ENCODE data around the gene PIN1.
"Not testable (repeated sequence)": the region's sequence is repeated elsewhere in the genome, so short reads cannot be mapped to it uniquely, and the experiment has no call there.

PIN1 gene

DNA sequence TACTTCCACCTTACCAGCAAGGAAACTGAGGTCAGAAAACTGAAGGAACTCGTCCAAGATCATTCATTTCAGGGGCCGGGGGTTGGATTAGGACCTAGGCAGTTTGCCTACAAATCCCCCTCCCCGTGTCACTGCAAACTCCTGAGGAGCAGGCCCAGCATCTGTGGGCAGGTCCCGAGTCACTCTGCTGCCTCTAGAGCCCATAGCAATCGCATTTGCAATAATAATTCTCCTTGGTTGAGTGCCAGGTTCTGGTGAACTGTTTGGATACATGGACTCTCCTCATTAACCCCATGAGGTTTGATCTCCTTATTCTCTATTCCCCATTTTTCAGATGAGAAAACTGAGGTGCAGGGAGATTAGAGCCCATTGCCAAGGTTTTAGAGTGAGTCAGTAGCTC lies 903 bp downstream of the PIN1 start:
- peak; percentile 52 for DNase-seq (ENCODE audit: low read depth)
- H3K4me3 ChIP-seq (ENCODE audit: control insufficient read depth, low read depth, low read length): peak overlapping the region; percentile 81

DNA sequence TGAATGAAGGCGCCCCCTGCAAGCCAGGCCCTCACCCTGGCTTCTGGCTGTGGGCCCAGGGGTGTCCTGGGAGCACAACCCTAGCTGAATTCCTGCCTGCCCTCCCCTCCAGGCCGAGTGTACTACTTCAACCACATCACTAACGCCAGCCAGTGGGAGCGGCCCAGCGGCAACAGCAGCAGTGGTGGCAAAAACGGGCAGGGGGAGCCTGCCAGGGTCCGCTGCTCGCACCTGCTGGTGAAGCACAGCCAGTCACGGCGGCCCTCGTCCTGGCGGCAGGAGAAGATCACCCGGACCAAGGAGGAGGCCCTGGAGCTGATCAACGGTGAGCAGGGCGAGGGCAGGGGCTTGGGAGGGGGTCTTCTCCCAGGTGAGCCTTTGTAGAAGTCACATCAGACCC lies 3.2 kb downstream of the PIN1 start:
- TF ChIP-seq, protein P1, sequence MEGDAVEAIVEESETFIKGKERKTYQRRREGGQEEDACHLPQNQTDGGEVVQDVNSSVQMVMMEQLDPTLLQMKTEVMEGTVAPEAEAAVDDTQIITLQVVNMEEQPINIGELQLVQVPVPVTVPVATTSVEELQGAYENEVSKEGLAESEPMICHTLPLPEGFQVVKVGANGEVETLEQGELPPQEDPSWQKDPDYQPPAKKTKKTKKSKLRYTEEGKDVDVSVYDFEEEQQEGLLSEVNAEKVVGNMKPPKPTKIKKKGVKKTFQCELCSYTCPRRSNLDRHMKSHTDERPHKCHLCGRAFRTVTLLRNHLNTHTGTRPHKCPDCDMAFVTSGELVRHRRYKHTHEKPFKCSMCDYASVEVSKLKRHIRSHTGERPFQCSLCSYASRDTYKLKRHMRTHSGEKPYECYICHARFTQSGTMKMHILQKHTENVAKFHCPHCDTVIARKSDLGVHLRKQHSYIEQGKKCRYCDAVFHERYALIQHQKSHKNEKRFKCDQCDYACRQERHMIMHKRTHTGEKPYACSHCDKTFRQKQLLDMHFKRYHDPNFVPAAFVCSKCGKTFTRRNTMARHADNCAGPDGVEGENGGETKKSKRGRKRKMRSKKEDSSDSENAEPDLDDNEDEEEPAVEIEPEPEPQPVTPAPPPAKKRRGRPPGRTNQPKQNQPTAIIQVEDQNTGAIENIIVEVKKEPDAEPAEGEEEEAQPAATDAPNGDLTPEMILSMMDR (conservative IDR thresholded peaks at IDR 0.05; ENCODE audit: control insufficient read depth, insufficient read depth, low read depth, low read length): no peak
- no peak overlapping the region for H3K4me3 ChIP-seq (ENCODE audit: control insufficient read depth, low read depth, low read length)
- no peak for DNase-seq (ENCODE audit: low read depth)

More for the DNA sequence above, 903 bp downstream of the PIN1 start:
- TF ChIP-seq, protein P1 (conservative IDR thresholded peaks at IDR 0.05; ENCODE audit: control insufficient read depth, insufficient read depth, low read depth, low read length): no peak

DNA sequence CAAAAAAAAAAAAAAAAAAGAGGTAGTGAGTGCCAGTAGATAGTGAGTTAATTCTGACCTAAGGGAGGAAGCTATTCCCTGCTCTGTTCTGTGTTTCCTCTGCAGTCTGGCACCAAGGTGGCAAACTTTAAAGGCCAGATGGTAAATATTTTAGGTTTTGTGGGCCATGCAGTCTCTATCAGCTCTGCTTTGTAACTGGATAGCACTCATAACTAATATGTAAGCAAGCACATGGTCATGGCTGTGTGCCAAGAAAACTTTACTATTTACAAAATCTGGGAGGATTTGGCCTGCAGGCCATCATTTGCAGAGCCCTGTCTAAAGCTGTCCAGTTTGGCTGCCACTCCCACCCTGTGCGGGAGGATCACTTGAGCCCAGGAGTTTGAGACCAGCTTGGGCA lies 4.3 kb downstream of the PIN1 start:
- TF ChIP-seq, protein P1 (conservative IDR thresholded peaks at IDR 0.05; ENCODE audit: control insufficient read depth, insufficient read depth, low read depth, low read length): no peak
- H3K4me3 ChIP-seq (ENCODE audit: control insufficient read depth, low read depth, low read length): no peak overlapping the region
- DNase-seq (ENCODE audit: low read depth): peak; percentile 19

DNA sequence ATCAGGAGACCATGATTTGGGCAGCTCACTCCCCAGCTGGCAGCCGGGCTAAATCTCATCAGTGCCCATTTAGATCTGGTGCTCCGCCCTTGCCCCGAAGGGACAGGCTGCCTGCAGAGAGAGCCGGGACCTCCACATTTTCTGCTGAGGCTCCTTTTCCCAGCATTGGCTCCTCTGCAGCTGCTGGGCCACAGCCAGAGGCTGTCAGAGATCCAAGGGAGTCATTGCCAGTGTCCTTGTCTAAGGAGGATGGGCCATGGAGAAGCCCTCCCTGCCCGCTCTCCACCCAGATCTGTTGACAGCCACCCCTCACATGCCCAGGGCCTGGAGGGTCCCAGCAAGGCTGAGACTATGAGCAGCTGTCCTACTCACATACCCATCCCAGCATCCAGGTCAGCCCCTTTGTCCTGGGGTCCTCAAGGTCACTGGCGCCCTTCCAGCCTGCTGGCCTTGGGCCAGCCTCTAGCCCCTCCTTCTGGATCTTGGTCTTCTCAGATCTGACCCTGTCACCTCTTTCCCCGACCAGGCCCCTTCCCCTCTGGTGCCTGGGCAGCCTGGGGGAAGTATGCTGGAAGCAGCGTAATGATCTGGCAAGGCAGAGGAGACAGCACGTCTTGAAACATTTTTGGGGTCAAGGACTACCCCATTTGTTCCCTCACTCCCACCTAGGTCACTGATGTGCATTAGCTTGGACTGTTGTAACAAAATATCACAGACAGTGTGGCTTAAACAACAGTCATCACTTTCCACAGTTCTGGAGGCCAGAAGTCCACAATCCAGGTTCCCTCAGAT lies 7.9 kb downstream of the PIN1 start:
- H3K4me3 ChIP-seq (ENCODE audit: control insufficient read depth, low read depth, low read length): no peak overlapping the region
- TF ChIP-seq, protein P1 (conservative IDR thresholded peaks at IDR 0.05; ENCODE audit: control insufficient read depth, insufficient read depth, low read depth, low read length): no peak
- no peak for DNase-seq (ENCODE audit: low read depth)

DNA sequence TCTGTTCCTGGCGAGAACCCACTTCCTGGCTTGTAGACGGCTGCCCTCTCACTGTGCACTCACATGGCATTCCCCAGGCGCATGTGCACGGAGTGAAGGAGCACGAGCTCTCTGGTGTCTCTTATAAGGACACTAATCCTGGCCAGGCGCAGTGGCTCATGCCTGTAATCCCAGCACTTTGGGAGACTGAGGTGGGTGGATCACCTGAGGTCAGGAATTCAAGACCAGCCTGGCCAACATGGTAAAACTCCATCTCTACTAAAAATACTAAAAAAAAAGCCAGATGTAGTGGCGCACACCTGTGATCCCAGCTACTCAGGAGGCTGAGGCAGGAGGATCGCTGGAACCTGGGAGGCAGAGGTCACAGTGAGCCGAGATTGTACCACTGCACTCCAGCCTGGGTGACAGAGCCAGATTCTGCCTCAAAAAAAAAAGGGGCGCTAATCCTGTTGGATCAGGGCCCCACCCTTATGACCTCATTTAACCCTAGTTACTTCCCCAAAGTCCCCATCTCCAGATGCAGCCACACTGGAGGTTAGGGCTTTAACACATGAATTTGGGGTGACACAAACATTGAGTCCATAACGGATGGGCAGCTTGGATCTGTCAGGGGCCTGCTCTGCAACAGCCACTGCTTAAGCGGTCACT lies 8.6 kb downstream of the PIN1 start:
- not testable (repeated sequence) for H3K4me3 ChIP-seq (ENCODE audit: control insufficient read depth, low read depth, low read length); DNase-seq (ENCODE audit: low read depth)

DNA sequence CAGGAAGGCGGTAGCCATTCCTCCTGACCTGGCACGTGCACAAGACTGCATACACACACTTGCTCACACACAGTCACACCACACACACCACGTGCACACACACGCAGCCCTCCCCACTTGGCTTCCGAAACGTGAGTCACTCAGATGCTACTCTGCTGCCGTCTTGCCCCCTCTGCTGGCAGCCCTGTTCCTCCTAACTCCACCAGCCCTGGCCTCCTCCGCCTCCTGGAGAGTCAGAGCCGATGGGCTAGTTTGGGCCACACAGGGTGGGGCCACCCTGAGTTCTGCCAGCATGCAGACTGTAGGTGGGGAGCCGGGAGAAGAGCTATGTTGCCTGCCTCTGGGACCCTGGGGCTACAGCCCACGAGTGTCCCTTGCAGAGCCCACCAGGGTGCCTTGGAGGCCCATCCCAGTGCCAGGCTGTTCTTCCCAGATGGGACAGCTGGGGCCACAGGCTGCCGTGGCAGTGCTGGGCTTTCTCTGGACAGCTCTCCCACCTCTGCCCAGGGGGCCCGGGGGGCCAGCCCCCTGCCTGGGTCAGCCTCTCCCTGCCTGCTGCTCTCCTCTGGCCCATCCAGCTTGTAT lies 12.1 kb downstream of the PIN1 start:
- H3K4me3 ChIP-seq (ENCODE audit: control insufficient read depth, low read depth, low read length): no peak overlapping the region
- peak; percentile 98 for DNase-seq (ENCODE audit: low read depth)
- TF ChIP-seq, protein P1 (conservative IDR thresholded peaks at IDR 0.05; ENCODE audit: control insufficient read depth, insufficient read depth, low read depth, low read length): peak; percentile 87

DNA sequence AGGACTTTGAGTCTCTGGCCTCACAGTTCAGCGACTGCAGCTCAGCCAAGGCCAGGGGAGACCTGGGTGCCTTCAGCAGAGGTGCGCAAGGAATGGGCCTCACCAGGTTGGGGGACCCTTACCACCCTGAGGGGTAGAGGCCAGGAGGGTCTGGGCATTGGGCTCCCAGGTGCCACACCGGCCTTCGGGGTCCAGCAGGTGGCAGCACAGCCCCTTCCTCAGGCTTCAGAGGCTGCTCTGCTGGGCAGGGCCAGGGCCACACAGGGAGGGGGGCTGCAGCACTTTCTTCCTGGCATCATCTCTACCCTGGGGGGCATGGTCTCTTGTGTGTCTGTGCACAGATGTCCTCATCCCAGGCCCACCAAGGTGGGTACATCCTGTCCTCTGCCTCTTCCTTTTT lies 12.9 kb downstream of the PIN1 start:
- TF ChIP-seq, protein P1 (conservative IDR thresholded peaks at IDR 0.05; ENCODE audit: control insufficient read depth, insufficient read depth, low read depth, low read length): peak; percentile 20
- no peak for DNase-seq (ENCODE audit: low read depth)

More for the DNA sequence above, 12.9 kb downstream of the PIN1 start:
- no peak overlapping the region for H3K4me3 ChIP-seq (ENCODE audit: control insufficient read depth, low read depth, low read length)
